ENCODE results near the gene COL4A1. TPM values are rescaled to one million over a fixed set of nuclear protein-coding genes. Genes with fewer than 3 reads are reported as not detected.

COL4A1 gene
- total and polyA plus RNA-seq, 2 of the 13 experiments (the other 11 are each of a cell fraction or from before 2014, with no cell fraction given) = not detected

- TF ChIP-seq REST (IDR thresholded peaks at IDR 0.05; ENCODE audit: borderline replicate concordance in 1 of 2, low read depth in 1 of 2, low read length in 2 of 2) = no peak
- no peak for TF ChIP-seq RBFOX2 (IDR thresholded peaks at IDR 0.05; ENCODE audit: low read depth, low read length)
- no peak for TF ChIP-seq BORCS8-MEF2B (CRISPR knock-in tag; IDR thresholded peaks at IDR 0.05)
- no peak for TF ChIP-seq ETV5 (CRISPR knock-in tag; IDR thresholded peaks at IDR 0.05; ENCODE audit: borderline replicate concordance)
- no peak for TF ChIP-seq GFI1 (CRISPR knock-in tag; IDR thresholded peaks at IDR 0.05; ENCODE audit: borderline replicate concordance)
Measured at GRCh38 chr13:110334841-110335490, 28.0 kb upstream of the COL4A1 start (continued).

- Histone ChIP-seq H3K9me3 (ENCODE audit: low read length) (no peaks in the 10 kb centered on the region), H3K79me2 (ENCODE audit: insufficient read depth, low read length) (no peaks in the 10 kb centered on the region), H3K4me1 (ENCODE audit: insufficient read depth, low read length) (no peaks in the 10 kb centered on the region), H3K36me3 (replicated peaks in 1 of 2; ENCODE audit: control insufficient read depth in 1 of 2, insufficient read depth in 2 of 2, low read length in 2 of 2) (no peaks in the 10 kb centered on the region), H3K4me2 (ENCODE audit: low read depth, low read length) (no peak overlapping the region), H2AFZ (ENCODE audit: low read length) (no peak overlapping the region), H3K9ac (ENCODE audit: insufficient read depth, low read depth, low read length) (no peak overlapping the region), H3K4me3 (replicated peaks in 1 of 3; ENCODE audit: insufficient read depth in 1 of 3, low read depth in 2 of 3, low read length in 3 of 3) (no peak overlapping the region), H3K27me3 (ENCODE audit: control insufficient read depth in 1 of 2, insufficient read depth in 2 of 2, low read length in 2 of 2) (peaks cover 1 to 56% of the 10 kb centered on the region in 2 experiments; a peak in 4 of 5 replicates), H4K20me1 (ENCODE audit: insufficient read depth, low read length) (no peaks in the 10 kb centered on the region), H3K27ac (ENCODE audit: extremely low read length, insufficient read depth, low read length) (no peak overlapping the region)
- TF ChIP-seq MIXL1 (CRISPR knock-in tag; IDR thresholded peaks at IDR 0.05) = no peak
- TF ChIP-seq ZNF124 (CRISPR knock-in tag; IDR thresholded peaks at IDR 0.05) = no peak
- no peak for TF ChIP-seq MTA3 (CRISPR knock-in tag; IDR thresholded peaks at IDR 0.05)
- TF ChIP-seq ZSCAN25 (CRISPR knock-in tag; IDR thresholded peaks at IDR 0.05) = no peak
- no peak for TF ChIP-seq KMT2A (CRISPR knock-in tag; IDR thresholded peaks at IDR 0.05)
- TF ChIP-seq ZNF570 (CRISPR knock-in tag; IDR thresholded peaks at IDR 0.05; ENCODE audit: borderline replicate concordance) = no peak
- no peak for TF ChIP-seq HHEX (CRISPR knock-in tag; IDR thresholded peaks at IDR 0.05)
- TF ChIP-seq JDP2 (CRISPR knock-in tag; IDR thresholded peaks at IDR 0.05; ENCODE audit: borderline replicate concordance) = no peak
- TF ChIP-seq MATR3 (CRISPR knock-in tag; IDR thresholded peaks at IDR 0.05) = no peak
- TF ChIP-seq ZNF383 (CRISPR knock-in tag; IDR thresholded peaks at IDR 0.05; ENCODE audit: borderline replicate concordance) = no peak
- no peak for TF ChIP-seq KLF15 (CRISPR knock-in tag; IDR thresholded peaks at IDR 0.05; ENCODE audit: borderline replicate concordance)
- TF ChIP-seq ZNF234 (CRISPR knock-in tag; conservative IDR thresholded peaks at IDR 0.05) = no peak
- no peak for TF ChIP-seq SIX1 (CRISPR knock-in tag; IDR thresholded peaks at IDR 0.05; ENCODE audit: borderline replicate concordance)
- no peak for TF ChIP-seq PHF21A (CRISPR knock-in tag; IDR thresholded peaks at IDR 0.05)
- CTCF ChIA-PET (ENCODE audit: low intra/inter-chr PET ratio, low total read pairs) = no interaction called here
- intact Hi-C loops (cut with micrococcal nuclease; ENCODE audit: unreplicated experiment) (no loop called here), in situ Hi-C loops (cut with HindIII; ENCODE audit: extremely low pct_ligation_motif_present, low pct_unique_long_range_greater_than_20kb) (no loop called here)
- POLR2A ChIA-PET = no interaction called here
- DNase-seq (ENCODE audit: low spot score) = no peak
- no TSS peak for BruUV-seq (replicated peaks)
- 21% methylated on average over 7 of the region's 8 CpGs for WGBS (ENCODE audit: low lambda C conversion rate)
- no peak for ATAC-seq
- FAIRE-seq = no peak
Measured at GRCh38 chr13:110334256-110334655, 27.3 kb upstream of the COL4A1 start.
